ENCODE results near the gene SWT1. TPM values are rescaled to one million over a fixed set of nuclear protein-coding genes. Genes with fewer than 3 reads are reported as not detected.

The SWT1 gene
- total RNA-seq, 3 donors from 2014 or later (not counting 1 experiment from before 2014, with no cell fraction given) = 4.0 to 5.3 (median 5.1) TPM

DNA sequence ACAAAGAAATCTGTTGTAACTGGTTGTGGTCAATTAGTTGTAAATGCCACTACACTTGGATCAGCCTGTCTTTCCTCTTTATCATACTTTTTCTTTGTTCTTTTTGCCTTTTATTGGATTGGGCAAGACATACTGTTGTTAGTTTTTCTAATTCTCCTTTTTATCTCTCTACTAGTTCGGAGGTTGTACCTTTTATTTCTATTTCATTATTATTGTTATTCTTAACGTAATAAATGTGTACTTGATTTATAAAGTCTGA lies 100.9 kb downstream of the SWT1 start:
- Histone ChIP-seq H3K27ac (ENCODE audit: low read length) (no peak overlapping the region), H3K36me3 (ENCODE audit: control insufficient read depth, insufficient read depth, low read length) (no peaks in the 10 kb centered on the region), H3K27me3 (ENCODE audit: control insufficient read depth, insufficient read depth, low read length) (no peaks in the 10 kb centered on the region), H3K4me3 (ENCODE audit: low read length) (no peak overlapping the region), H3K4me1 (ENCODE audit: control insufficient read depth, insufficient read depth, low read length) (no peaks in the 10 kb centered on the region), H3K9me3 (ENCODE audit: control insufficient read depth, insufficient read depth, low read length) (no peaks in the 10 kb centered on the region)
- Mint-ChIP-seq H3K9me3 (no peaks in the 10 kb centered on the region), H3K27me3 (ENCODE audit: low read depth in 2 of 2) (no peaks in the 10 kb centered on the region), H3K4me3 (no peak overlapping the region), H3K36me3 (no peaks in the 10 kb centered on the region), H3K4me1 (no peaks in the 10 kb centered on the region), H3K27ac (no peak overlapping the region)
- ATAC-seq (no peak), DNase-seq (no peak)
- no CpG with 5 or more reads among the region's 2 CpGs for WGBS (ENCODE audit: insufficient coverage)
- TF ChIP-seq, protein P1, sequence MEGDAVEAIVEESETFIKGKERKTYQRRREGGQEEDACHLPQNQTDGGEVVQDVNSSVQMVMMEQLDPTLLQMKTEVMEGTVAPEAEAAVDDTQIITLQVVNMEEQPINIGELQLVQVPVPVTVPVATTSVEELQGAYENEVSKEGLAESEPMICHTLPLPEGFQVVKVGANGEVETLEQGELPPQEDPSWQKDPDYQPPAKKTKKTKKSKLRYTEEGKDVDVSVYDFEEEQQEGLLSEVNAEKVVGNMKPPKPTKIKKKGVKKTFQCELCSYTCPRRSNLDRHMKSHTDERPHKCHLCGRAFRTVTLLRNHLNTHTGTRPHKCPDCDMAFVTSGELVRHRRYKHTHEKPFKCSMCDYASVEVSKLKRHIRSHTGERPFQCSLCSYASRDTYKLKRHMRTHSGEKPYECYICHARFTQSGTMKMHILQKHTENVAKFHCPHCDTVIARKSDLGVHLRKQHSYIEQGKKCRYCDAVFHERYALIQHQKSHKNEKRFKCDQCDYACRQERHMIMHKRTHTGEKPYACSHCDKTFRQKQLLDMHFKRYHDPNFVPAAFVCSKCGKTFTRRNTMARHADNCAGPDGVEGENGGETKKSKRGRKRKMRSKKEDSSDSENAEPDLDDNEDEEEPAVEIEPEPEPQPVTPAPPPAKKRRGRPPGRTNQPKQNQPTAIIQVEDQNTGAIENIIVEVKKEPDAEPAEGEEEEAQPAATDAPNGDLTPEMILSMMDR (IDR thresholded peaks at IDR 0.05) = no peak
- intact Hi-C loops (cut with micrococcal nuclease) = no loop called here

GRCh38 chr1:185258676-185259075 lies 101.7 kb downstream of the SWT1 start:
- WGBS (ENCODE audit: insufficient coverage) = 100% methylated on average over 1 of the region's 1 CpG
- H3K27ac Mint-ChIP-seq = no peak overlapping the region
- DNase-seq (no peak), ATAC-seq (no peak)
- Histone ChIP-seq H3K27ac (ENCODE audit: low read length) (no peak overlapping the region), H3K4me1 (ENCODE audit: control insufficient read depth, insufficient read depth, low read length) (no peaks in the 10 kb centered on the region), H3K9me3 (ENCODE audit: control insufficient read depth, insufficient read depth, low read length) (no peaks in the 10 kb centered on the region), H3K27me3 (ENCODE audit: control insufficient read depth, insufficient read depth, low read length) (no peaks in the 10 kb centered on the region), H3K36me3 (ENCODE audit: control insufficient read depth, insufficient read depth, low read length) (no peaks in the 10 kb centered on the region), H3K4me3 (ENCODE audit: low read length) (no peak overlapping the region)
- no peak overlapping the region for H3K4me3 Mint-ChIP-seq
- no peaks in the 10 kb centered on the region for H3K27me3 Mint-ChIP-seq (ENCODE audit: low read depth in 2 of 2)
- no peaks in the 10 kb centered on the region for H3K36me3 Mint-ChIP-seq
- intact Hi-C loops (cut with micrococcal nuclease) = no loop called here
- TF ChIP-seq, protein P1 (IDR thresholded peaks at IDR 0.05) = no peak
- no peaks in the 10 kb centered on the region for H3K4me1 Mint-ChIP-seq
- no peaks in the 10 kb centered on the region for H3K9me3 Mint-ChIP-seq

DNA sequence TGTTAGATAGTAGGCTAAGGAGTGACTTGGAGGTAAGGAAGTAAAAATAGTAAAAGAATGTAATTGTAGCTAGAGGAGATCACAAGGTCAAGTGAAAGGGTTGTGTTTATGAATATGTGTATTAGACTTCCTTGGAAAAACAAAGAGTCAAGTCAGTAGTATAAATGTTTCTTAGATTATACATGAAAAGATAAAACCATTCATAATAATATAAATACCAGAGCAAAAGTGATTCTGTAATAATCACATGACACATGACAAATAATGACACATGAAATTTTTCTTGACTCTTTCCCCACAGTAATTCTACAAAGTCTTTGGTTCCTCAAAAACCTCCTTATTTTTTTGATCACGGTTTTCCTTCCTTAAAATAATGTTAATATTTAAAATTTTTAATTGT lies 103.6 kb downstream of the SWT1 start:
- H3K4me1 ChIP-seq (ENCODE audit: control insufficient read depth, insufficient read depth, low read length) = no peaks in the 10 kb centered on the region
- no peaks in the 10 kb centered on the region for H3K36me3 ChIP-seq (ENCODE audit: control insufficient read depth, insufficient read depth, low read length)
- TF ChIP-seq, protein P1 (IDR thresholded peaks at IDR 0.05) = no peak
- ATAC-seq (no peak), DNase-seq (no peak)
- Mint-ChIP-seq H3K36me3 (no peaks in the 10 kb centered on the region), H3K4me1 (no peaks in the 10 kb centered on the region), H3K4me3 (no peak overlapping the region), H3K27me3 (ENCODE audit: low read depth in 2 of 2) (no peaks in the 10 kb centered on the region), H3K9me3 (no peaks in the 10 kb centered on the region), H3K27ac (no peak overlapping the region)
- H3K9me3 ChIP-seq (ENCODE audit: control insufficient read depth, insufficient read depth, low read length) = no peaks in the 10 kb centered on the region
- no peaks in the 10 kb centered on the region for H3K27me3 ChIP-seq (ENCODE audit: control insufficient read depth, insufficient read depth, low read length)
- no CpG with 5 or more reads among the region's 1 CpG for WGBS (ENCODE audit: insufficient coverage)
- H3K4me3 ChIP-seq (ENCODE audit: low read length) = no peak overlapping the region
- H3K27ac ChIP-seq (ENCODE audit: low read length) = no peak overlapping the region
- intact Hi-C loops (cut with micrococcal nuclease) = no loop called here

DNA sequence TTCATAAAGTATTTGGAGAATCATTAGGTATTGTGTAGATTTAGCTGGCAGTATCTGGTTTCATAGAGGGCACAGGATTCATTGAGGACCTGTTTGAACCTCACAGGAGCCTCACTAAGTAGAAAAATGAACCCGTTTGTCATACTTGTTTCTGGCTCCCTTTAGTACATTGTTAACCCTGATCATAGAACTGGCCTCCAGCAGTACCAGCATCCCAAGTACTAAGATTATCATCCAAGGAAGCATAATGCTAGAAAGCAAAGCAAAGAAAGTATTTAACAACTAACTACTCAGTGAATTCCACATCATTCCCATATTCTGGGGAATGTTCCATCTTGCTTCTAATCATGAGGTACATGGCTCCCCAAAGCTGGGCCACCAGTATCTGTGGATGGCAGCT lies 105.2 kb downstream of the SWT1 start:
- Histone ChIP-seq H3K9me3 (ENCODE audit: control insufficient read depth, insufficient read depth, low read length) (no peaks in the 10 kb centered on the region), H3K36me3 (ENCODE audit: control insufficient read depth, insufficient read depth, low read length) (no peaks in the 10 kb centered on the region), H3K27me3 (ENCODE audit: control insufficient read depth, insufficient read depth, low read length) (no peaks in the 10 kb centered on the region), H3K4me1 (ENCODE audit: control insufficient read depth, insufficient read depth, low read length) (no peaks in the 10 kb centered on the region), H3K4me3 (ENCODE audit: low read length) (no peak overlapping the region), H3K27ac (ENCODE audit: low read length) (no peak overlapping the region)
- Mint-ChIP-seq H3K4me3 (no peak overlapping the region), H3K9me3 (no peaks in the 10 kb centered on the region), H3K36me3 (no peaks in the 10 kb centered on the region), H3K27me3 (ENCODE audit: low read depth in 2 of 2) (no peaks in the 10 kb centered on the region), H3K4me1 (no peaks in the 10 kb centered on the region), H3K27ac (no peak overlapping the region)
- DNase-seq (no peak), ATAC-seq (no peak)
- whole genome bisulfite sequencing (ENCODE audit: insufficient coverage) = 94% methylated on average over 1 of the region's 1 CpG
- intact Hi-C loops (cut with micrococcal nuclease) = no loop called here
- TF ChIP-seq, protein P1 (IDR thresholded peaks at IDR 0.05) = no peak
